HG03066 (cell line): Measurements from ENCODE around the gene BAIAP2.

Experiments
- ATAC-seq: cut with Tn5 transposase; IDR thresholded peaks from one replicate; pipeline ENCODE4 v1.9.1; 2021; ENCODE audit warnings: low read depth; ENCODE audit not compliant: unreplicated experiment

The BAIAP2 gene

DNA sequence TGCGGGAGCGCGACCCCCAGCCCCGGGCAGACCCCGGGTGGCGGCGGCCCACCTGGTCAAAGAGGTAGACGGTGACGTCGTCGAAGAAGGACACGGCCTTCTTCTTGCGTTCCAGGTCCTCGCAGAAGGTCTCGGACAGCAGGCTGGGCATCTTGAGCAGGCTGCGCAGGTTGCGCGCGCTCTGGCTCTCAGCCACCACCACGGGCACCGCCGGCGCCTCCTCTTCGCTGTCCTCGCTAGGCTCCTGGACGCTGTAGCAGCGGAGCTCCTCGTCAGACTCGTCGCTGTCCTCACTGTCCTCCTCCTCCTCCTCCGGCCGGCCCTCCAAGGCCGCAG is 85.2 kb downstream of the BAIAP2 start:
- no peak for ATAC-seq

DNA sequence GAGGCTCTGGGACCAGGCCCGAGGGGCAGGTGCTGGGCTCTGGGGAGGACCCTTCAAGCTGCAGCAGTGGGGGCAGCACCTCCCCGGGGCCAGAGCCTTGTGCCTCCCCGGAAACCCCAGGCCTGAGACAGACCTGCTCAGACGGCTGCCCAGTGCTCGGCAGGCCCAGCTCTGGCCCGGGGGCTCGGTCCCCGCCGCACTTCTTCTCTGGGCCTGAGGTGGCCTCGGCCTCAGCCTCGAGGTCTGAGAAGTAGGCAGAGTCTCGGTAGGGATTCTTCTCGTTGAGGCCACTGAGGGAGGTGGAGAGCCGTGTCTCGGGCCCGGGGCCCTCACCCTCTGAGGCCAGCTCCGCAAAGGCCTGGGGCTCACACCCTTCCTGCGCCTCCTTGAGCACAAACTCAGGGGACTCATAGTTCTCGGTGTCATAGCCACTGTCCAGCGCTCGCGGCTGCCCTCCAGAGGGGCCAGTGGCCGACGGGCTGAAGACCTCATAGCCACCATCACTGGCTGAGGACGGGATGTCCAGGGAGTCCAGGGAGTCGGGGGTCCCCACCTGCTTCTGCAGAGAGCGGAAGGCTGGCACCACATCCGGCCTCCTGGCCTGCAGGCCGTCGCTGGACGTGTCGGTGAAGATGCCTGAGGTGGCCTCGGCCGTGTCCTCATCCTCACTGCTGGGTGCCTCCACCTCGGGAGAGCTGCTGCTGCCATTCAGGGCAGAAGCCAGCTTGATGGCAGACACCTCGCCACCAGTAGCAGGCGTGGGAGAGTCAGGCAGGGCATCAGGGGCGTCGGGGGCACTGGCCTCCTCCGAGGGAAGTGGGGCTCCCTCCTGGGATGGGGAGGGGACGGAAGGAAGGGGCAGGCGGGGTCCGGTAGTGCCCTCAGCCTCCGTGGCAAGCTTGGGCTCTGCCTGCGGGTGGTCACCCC is 86.0 kb downstream of the BAIAP2 start:
- ATAC-seq: no peak

DNA sequence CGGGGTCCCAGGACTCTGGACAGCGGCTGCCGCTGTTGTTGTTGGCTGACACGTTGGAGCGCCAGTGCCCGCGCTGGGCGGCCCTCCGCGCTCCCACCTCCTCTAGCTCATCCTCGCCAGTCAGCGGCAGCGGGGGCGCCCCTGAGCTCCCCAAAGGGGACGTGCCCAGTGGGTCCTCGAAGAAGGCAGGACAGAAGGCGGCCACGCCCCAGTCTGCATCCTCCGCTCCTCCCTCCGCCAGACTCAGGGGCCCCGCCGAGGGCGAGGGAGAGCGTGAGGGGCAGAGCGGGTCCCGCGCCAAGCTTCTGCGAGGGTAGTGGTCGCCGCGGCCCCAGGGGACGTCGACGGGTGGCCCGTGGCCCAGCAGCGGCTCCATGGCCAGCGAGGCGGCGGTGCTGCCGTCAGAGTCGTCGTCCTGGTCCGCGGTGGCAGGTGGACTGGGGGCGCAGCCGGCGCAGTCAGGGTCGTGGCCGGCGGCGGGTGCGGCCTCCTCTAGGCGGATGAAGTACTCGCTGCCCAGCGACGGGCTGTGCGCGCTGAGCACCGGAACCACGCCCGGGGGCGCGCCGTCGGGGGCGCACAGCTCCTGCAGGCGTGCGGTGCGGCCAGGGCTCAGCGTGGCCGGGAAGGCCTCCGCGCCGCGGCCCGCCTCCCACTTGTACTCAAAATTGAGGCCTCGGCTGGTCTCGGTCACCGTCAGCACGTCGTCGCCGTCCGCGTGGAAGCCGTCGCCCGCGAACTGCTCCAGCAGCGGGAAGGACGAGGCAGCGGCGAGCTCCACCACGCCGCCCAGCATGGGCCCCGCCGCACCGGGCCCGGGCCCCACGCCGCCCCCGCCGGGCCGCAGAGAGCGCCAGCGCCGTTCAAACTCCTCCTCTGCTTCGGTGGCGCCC is 87.1 kb downstream of the BAIAP2 start:
- no peak for ATAC-seq

DNA sequence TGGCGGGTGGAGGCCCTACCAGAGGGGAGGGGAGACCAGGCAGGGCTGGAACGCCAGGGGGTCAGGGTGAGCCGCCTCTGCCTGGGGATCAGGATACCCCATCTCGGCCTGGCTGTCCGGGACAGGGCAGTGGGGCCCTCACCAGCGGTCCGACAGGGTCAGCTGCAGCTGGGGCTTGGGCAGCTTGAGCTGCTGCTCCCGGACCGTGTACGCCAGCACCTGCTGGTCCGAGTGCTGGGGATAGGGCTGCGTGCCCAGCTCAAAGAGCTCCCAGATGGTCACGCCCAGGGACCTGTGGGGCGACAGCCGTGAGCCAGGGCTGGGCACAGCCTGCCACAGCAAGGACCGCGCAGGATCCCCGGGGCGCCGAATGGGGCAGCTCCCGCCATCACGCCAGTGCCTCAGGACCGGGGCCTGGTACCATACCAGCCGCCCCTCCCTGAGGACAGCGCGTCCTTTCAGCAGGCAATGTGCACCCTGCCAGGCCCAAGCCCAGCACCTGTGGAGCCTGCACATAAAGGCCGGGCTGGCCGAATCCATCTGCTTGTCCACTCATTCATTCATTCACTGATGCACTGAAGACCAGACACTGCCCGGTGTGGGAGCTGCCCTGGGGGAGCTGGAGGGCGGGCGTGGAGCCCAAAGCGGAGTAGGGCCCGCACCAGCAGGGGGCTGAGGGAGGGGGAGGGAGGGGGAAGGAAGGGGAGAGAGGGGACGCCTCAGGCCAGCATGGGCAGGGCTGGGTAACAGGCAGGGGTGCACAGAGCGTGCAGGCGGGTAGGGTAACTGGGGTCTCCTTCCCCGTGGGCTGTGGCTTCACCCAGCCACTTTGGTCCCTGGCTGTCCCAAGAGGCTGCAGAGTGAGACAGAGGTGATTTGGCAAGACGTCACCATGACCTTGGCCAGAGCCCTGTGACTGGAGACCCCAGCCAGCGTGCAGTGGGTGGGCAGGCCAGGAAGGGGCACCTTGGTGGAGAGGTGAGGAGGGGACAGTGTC is 88.4 kb downstream of the BAIAP2 start:
- ATAC-seq: no peak

DNA sequence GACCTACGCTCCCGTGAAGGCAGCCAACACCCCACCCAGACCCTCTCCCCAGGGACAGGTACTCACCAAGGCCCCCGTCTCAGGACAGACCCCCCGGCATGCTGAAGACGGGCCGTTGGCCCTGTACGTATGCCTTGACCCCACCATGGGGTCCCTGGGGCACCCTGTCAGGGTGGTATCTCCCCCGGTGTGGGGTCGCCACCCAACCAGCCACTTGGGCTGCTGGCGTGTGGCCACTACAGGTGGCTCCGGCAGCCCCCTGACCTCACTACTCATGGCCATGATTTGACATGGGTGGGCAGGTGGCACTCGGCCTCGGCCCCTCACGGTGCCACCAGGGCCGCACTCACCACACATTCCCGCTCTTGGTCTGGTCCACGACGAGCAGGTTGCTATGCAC is 89.4 kb downstream of the BAIAP2 start:
- ATAC-seq: no peak

DNA sequence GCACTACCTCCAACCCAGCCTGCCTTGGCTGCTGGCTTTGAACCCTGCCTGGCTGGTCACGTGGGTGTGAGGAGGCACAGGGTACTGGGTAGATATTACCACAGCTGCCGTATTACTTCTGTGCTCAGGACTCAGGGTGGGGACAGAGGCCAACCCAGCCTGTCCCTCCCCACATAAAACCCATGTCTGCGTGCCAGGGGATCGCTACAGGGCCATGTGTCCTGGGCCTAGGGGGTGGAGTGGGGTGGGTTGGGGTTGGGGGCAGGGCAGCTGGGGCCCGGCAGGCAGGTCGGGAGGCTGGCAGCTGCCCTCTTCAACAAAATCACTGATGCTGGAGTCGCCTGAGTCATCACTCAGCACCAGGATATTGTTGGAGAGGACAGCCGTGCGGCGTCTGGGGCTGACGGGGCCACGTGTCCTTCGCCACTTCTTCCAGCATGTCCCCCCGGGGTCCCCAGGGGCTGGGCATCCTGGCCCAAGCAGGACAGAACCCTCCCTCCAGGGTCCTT is 90.7 kb downstream of the BAIAP2 start:
- ATAC-seq: no peak

DNA sequence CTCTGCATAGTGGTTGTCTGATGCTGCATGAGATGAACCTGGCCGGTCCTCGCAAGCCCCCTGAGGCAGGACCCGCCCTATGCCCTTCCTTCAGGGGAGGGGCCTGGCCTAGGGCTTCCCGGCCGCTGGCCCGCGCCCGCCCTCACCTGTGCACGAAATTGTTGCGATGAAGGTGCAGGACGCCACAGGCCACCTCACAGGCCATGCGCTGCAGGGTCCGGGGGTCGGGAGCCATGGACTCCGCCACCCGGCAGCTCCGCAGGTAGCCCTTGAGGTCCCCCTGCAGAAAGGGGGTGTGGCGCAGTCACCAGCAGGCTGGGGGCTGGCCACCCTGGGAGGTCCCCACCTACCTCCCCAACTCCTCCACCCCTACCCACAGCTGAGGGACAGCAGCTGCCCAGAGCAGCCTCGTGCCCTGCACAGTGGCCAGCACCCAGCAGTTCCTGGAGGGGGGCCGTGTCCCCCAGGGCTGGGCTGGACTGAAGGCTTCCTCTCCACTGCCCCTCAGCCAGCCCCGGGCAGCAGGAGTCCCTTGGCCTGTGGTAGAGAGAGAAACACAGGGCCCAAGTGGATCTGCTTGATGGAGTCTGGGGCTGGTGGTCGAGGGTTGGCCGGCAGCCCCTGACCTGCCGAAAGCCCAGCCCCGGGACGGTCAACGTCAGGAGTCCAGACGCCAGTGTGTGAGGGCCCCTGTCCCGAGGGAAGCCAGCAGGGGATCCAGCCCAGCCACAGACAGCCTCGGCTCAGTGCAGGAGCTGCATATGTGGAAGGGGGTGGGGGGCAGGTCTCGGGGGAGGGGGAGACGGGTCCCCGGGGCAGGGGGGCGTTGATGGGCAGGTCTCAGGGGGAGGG is 91.6 kb downstream of the BAIAP2 start:
- ATAC-seq: no peak

DNA sequence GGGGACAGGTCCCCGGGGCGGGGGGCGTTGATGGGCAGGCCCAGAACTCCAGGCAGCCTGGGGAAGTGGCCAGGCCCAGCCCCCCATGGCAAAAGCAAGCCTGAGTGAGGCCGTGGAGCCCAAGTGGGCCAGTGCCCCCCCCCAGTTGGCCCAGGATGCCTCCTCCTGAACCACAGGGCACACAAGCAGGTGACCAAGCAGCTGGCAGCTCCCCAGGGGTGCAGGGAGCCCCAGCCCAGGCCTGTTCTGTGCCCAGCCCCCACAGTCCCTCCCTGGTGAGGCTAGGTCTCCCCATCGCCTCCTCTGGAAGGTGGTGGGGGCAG is 92.1 kb downstream of the BAIAP2 start:
- ATAC-seq: no peak

DNA sequence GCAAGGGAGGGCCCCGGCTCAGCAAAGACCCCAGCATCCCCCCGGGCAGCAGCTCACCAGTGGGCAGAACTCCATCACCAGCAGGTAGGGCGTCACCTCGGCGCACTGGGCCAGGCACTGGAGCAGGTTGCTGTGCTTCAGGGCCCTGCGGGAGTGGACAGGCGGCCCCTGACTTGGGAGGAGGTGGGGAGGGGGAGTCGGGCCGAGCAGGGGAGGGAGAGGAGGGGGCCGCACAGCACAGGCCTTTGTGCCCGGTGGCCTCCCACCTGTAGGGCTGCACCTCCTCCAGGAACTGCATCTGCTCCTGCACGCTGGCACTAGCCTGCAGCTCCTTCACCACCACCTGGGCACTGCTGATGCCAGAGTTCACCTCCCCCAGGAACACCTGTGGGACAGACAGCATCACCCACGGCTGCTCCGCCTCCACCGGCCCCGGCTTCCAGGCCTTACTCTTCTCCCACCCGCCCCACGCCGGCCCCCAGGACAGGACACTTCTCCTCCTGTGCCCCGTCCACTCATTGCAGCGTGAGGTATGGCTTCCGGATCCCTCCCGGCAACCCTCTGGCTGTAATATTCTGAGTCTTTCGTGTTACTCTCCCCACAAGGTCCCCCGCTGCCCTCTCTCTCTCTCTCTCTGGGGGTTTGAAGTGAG is 92.7 kb downstream of the BAIAP2 start:
- no peak for ATAC-seq

DNA sequence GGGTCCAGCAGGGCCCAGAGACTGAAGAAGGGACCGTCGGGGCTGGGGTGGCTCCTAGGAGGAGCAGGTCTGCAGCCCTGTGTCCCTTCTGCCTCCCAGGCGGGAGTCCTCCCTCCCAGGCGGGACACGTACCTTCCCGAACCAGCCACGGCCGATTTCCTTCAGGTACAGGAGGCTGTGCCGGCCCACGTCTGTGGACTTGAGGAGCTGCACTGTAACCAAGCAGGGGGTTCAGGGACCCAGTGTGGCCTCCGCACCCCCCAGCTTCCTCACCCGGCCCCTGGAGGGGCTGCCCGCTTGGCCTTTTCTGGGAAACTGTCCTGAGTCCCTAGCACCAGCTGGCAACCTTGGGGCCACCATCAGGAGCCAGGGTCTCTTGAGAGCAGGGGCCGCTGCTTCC is 93.4 kb downstream of the BAIAP2 start:
- no peak for ATAC-seq

DNA sequence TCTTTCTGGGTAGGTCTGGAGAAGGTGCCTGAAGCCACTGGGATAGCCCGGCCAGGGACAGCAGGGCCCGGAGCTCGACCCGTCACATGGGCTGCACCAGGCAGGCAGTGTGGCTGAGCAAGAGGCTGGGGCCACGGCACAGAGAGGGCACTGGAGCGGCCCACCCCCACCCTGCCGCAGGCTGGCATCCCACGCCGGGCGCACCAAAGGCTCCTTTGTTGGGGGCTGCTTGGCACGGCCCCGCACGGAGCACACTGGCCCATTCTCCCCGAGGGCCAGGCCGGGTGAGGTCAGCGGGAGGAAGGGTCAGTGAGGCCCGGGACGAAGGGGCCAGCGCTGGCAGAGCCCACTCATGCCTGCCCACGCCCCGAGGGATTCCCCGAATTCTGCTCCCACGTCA is 93.8 kb downstream of the BAIAP2 start:
- ATAC-seq: no peak

DNA sequence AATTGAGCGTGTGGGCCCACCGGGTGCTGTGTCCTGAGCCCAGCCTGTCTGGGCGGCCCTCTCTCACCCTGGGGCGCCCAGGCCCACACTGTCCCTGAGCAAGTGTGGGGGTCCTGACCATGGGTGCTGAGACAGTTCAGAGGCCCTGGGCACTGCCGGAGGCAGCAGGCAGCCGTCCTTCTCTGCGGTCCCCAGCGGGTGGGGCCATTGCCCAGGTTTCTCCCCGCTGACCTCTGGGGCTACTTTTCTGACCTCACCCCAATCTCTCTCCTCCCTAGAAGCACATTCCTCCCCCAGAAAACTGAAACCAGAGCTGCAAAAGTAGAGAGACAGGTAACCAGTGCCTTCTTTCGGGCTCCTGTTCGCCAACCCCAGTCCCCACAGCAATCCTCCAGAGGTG is 94.3 kb downstream of the BAIAP2 start:
- ATAC-seq: no peak

DNA sequence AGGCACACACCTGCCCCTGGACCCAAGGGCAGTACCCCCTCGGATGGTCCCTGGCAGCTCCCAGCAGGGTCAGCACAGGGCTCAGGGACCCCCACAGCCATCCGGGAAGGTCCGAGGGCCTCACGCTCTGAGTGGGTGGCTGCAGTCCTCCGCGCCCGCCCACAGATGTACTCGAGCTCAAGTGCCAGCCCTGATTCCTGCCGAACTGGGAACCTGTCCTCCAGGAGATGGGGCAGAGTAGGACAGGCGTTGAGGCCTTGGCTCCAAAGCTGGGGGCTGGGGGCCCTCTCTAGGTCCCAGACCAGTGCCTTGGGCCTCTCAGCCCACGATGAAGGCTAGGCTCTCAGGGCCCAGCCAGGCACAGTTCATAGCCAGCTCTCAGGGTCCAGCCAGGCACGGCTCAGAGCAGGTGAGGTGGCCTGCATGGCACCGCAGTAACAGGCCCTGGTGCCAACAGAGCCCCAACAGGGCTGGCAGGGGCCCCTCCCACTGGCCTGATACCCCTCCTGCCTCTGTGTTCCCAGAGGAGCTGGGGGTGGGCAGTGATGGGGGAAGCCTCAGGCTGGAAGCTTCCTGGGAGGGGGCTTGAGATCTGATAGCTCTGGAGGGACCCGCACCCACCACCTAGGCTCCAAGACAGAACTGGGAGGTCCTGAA is 94.9 kb downstream of the BAIAP2 start:
- no peak for ATAC-seq

DNA sequence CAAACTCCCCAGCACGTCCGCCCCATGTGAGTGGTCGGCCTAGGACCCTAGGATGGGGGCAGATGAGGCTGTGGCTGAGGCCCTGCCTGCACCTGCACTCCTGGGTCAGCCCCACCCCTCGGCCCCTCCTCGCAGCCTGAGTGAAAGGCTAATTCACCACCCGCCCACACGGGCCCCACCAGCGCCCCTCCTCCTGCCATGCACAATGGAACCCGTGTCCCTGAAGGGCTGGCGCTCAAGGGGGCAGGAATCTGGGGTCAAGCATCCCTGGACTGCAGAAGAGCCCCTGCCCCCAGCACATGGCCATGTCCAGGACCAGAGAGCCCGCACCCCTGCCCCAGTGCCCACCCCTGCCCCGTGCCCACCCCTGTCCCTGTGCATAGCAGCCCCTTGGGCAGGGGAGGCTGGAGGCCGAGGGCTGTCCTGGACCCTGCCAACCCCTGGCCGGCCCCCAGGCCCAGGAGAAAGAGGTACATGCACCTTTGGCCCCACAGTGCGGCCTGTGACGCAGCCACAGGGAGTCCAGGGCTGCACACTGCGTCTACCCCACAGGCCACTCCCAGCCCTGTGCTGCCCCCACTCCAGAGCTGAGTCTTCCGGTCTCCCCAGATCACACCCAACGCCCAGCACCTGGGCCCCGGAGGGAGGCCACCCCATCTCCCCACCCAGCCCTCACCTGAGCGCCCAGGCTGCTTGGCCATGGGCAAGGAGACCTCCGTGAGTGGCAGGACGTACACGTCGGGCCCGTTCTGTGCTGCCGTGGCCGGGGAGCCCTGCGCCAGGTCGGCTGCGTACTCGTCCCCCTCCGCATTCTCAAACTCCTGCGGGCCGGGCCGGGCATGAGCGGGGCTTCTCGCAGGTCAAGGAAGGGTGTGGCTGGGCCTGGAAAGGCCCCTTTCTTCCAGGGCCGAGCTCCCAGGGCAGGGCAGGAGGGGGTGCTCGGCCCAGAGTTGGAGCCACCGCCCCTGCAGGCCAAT is 95.7 kb downstream of the BAIAP2 start:
- ATAC-seq: no peak

DNA sequence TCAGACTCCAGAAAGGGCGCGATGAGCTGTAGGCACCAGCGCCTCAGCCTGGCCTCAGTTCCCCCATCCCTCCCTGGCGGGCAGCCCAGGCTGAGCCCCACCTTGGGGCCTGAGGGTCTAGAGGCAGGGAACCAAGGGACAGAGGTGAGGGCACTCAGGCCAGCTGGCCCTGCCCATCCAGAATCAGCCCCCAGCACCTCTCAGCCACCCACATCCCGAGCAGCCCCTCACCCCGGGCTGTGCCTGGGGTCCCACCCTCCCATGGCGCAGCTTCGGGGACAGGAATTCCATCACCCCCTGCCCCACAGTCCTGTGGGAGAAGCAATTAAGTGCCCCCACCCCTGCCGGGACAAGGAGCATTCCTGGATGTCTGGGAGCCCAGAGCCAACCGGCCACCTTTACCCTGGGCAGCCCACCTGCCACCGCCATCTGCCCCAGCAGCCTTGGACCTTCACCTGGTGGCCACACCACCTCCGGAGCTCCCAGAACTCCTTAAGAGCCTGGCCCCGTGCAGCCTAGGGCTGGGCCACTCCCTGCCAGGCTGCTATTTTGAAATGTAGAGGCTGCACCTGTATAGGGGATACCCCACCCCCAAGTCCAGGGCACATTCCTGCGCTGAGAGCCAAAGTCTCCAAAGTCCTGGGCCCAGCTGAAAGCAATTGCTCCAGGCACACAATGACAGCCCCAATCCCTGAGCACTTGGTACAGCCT is 96.7 kb downstream of the BAIAP2 start:
- no peak for ATAC-seq

DNA sequence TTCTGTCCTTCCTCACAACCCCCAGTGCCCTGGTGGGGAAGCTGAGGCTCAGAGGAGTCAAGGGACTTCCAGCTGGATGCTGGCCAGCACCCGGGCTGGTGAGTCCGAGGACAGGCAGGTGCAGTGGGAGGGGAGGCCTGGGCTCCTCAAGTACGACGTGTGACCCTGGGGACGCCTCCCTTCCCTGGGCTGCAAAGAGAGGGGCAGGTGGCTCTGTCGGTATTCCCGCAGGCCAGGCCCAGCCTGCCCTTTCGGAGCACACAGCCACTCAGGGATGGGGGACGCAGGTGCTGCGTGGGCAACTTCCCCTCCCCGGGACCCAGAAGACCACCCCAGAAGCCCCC is 97.2 kb downstream of the BAIAP2 start:
- no peak for ATAC-seq
